GM19395 (cell line): ENCODE results near the gene NLN.
"Not testable (repeated sequence)": the region's sequence is repeated elsewhere in the genome, so short reads cannot be mapped to it uniquely, and the experiment has no call there.

ENCODE experiments used
- ATAC-seq: cut with Tn5 transposase; IDR thresholded peaks from one replicate; pipeline ENCODE4 v1.9.1; 2021; ENCODE audit warnings: mild to moderate bottlenecking, moderate library complexity; ENCODE audit not compliant: unreplicated experiment

The NLN gene

GRCh38 chr5:65721720-65722574 lies at the start of gene NLN, which contains the start of gene SGTB:
TSS of gene NLN (plus strand) at chr5:65722205. CDS start at chr5:65722374, 169 bp downstream.
TSS of gene SGTB (minus strand) at chr5:65722109. CDS start at chr5:65720807, 1,302 bp downstream.
- ATAC-seq: peak; percentile 88

GRCh38 chr5:65672796-65673195 lies 49.2 kb upstream of the NLN start:
- ATAC-seq: no peak

- no peak for ATAC-seq
Measured at GRCh38 chr5:65674749-65675148, 47.3 kb upstream of the NLN start.

GRCh38 chr5:65676056-65676455 lies 45.9 kb upstream of the NLN start:
- ATAC-seq: not testable (repeated sequence)

GRCh38 chr5:65682148-65682547 lies 39.9 kb upstream of the NLN start:
- ATAC-seq: no peak

- ATAC-seq: no peak
Measured at GRCh38 chr5:65693121-65693520, 28.9 kb upstream of the NLN start.

- no peak for ATAC-seq
Measured at GRCh38 chr5:65695162-65695755, 26.7 kb upstream of the NLN start.

- ATAC-seq: no peak
Measured at GRCh38 chr5:65695896-65696295, 26.1 kb upstream of the NLN start.

GRCh38 chr5:65696892-65697291 lies 25.1 kb upstream of the NLN start:
- no peak for ATAC-seq

- peak; percentile 77 for ATAC-seq
Measured at GRCh38 chr5:65699338-65699737, 22.7 kb upstream of the NLN start.

GRCh38 chr5:65702036-65702435 lies 20.0 kb upstream of the NLN start:
- no peak for ATAC-seq

- no peak for ATAC-seq
Measured at GRCh38 chr5:65704621-65705239, 17.3 kb upstream of the NLN start.

GRCh38 chr5:65707663-65708062 lies 14.3 kb upstream of the NLN start:
- no peak for ATAC-seq

- no peak for ATAC-seq
Measured at GRCh38 chr5:65708145-65708544, 13.9 kb upstream of the NLN start.

- no peak for ATAC-seq
Measured at GRCh38 chr5:65718576-65719310, 3.3 kb upstream of the NLN start.

- ATAC-seq: peak; percentile 21
Measured at GRCh38 chr5:65721050-65721719, 820 bp upstream of the NLN start.

GRCh38 chr5:65722575-65723403 lies 784 bp downstream of the NLN start:
- peak; percentile 15 for ATAC-seq

GRCh38 chr5:65727491-65728156 lies 5.6 kb downstream of the NLN start:
- no peak for ATAC-seq

- no peak for ATAC-seq
Measured at GRCh38 chr5:65728218-65728617, 6.2 kb downstream of the NLN start.
